H1 (cell line): Measurements from ENCODE around the gene RASSF4. TPM values are rescaled to one million over a fixed set of nuclear protein-coding genes. Genes with fewer than 3 reads are reported as not detected.

Experiments
- CTCF ChIA-PET: fragments of 300-600 bp; sonication (Branson Sonifier 250); formaldehyde crosslinking; loops from one replicate; lab custom pipeline; 2021; ENCODE audit not compliant: partially characterized antibody; lab: Charles Lee
- POLR2A ChIA-PET: fragments of 300-600 bp; sonication (Branson Sonifier 250); formaldehyde crosslinking; loops from one replicate; lab custom pipeline; 2021; ENCODE audit warnings: inconsistent platforms; ENCODE audit not compliant: partially characterized antibody; lab: Charles Lee
- DNase-seq, 2 experiments: peaks; one replicate each; pipeline versions ENCODE4 v3.0.0 to v3.0.0-alpha.2; 2010 to 2022; ENCODE audit warnings: low spot score in 2 of 2, low read depth in 1 of 2, mixed read lengths in 1 of 2
- FAIRE-seq: peaks from 2 replicates; lab custom pipeline; 2011; peaks lifted over from hg19 to GRCh38; lab: Jason Lieb, UNC
- H2AFZ ChIP-seq: 2 replicates; pipeline ENCODE4 v1.8.1; 2012; ENCODE audit warnings: low read length, inconsistent platforms
- H2AK5ac ChIP-seq: 2 replicates; pipeline ENCODE4 v1.6.1; 2013; ENCODE audit warnings: low read depth, low read length
- H2BK120ac ChIP-seq: replicated peaks from 2 replicates; pipeline ENCODE3; 2013; ENCODE audit warnings: low read depth, low read length, inconsistent platforms
- H2BK12ac ChIP-seq: 2 replicates; pipeline ENCODE4 v1.6.1; 2013; ENCODE audit warnings: low read depth, low read length
- H2BK15ac ChIP-seq: 2 replicates; pipeline ENCODE4 v1.6.1; 2013; ENCODE audit warnings: low read length
- H2BK20ac ChIP-seq: 2 replicates; pipeline ENCODE4 v1.6.1; 2013; ENCODE audit warnings: low read length
- H2BK5ac ChIP-seq: 2 replicates; pipeline ENCODE4 v1.6.1; 2013; ENCODE audit warnings: low read depth, low read length
- H3K14ac ChIP-seq: 2 replicates; pipeline ENCODE4 v1.6.1; 2013; ENCODE audit warnings: inconsistent platforms; ENCODE audit not compliant: insufficient read length
- H3K18ac ChIP-seq: 2 replicates; pipeline ENCODE4 v1.6.1; 2013; ENCODE audit warnings: low read length; ENCODE audit errors: extremely low read depth
- H3K23ac ChIP-seq: 2 replicates; pipeline ENCODE4 v1.6.1; 2013; ENCODE audit warnings: inconsistent platforms; ENCODE audit not compliant: insufficient read length
- H3K23me2 ChIP-seq: 2 replicates; pipeline ENCODE4 v1.6.1; 2013; ENCODE audit warnings: low read depth, low read length
- H3K27ac ChIP-seq: 2 replicates; pipeline ENCODE4 v1.6.1; 2011; ENCODE audit warnings: low read depth, low read length, inconsistent platforms
- H3K27me3 ChIP-seq, 4 experiments: replicated peaks in 1 of 4; 1 replicate in 1 of 4; 2 replicates in 3 of 4; pipeline versions ENCODE4 v1.6.1 to v1.8.1; 2011 to 2013; ENCODE audit warnings: low read length in 3 of 4, mild to moderate bottlenecking in 3 of 4, inconsistent platforms in 2 of 4, mixed read lengths in 2 of 4, moderate library complexity in 1 of 4; ENCODE audit not compliant: control insufficient read depth in 3 of 4, insufficient read depth in 3 of 4; ENCODE audit errors: extremely low read depth in 1 of 4
- H3K36me3 ChIP-seq, 4 experiments: 2 replicates each; pipeline versions ENCODE4 v1.6.1 to v1.8.1; 2011 to 2013; ENCODE audit warnings: mild to moderate bottlenecking in 4 of 4, low read length in 3 of 4, moderate library complexity in 2 of 4, control low read depth in 1 of 4, inconsistent platforms in 1 of 4; ENCODE audit not compliant: insufficient read depth in 4 of 4, control insufficient read depth in 2 of 4
- H3K4ac ChIP-seq: replicated peaks from 2 replicates; pipeline ENCODE3; 2013; ENCODE audit warnings: low read length, low read depth, mixed read lengths, inconsistent platforms; ENCODE audit not compliant: insufficient read length
- H3K4me1 ChIP-seq, 4 experiments: replicated peaks in 1 of 4; 1 replicate in 1 of 4; 2 replicates in 3 of 4; pipeline versions ENCODE4 v1.6.1 to v1.8.1; 2011 to 2013; ENCODE audit warnings: low read length in 3 of 4, inconsistent platforms in 2 of 4, mixed read lengths in 1 of 4; ENCODE audit not compliant: insufficient read depth in 4 of 4, control insufficient read depth in 3 of 4
- H3K4me2 ChIP-seq, 2 experiments: 2 replicates each; pipeline versions ENCODE4 v1.6.1 to v1.8.1; 2011 to 2013; ENCODE audit warnings: low read depth in 2 of 2, low read length in 2 of 2, control low read depth in 1 of 2, inconsistent platforms in 1 of 2, mild to moderate bottlenecking in 1 of 2; ENCODE audit not compliant: insufficient read depth in 1 of 2
- H3K4me3 ChIP-seq, 4 experiments: fragments of 200-600, 300-600 bp in 1 of 4; sonication (generic), shearing (Covaris generic), sonication (Bioruptor Twin) in 1 of 4; 2 replicates each; pipeline versions ENCODE4 v1.5.1 to v1.8.1; 2011 to 2016; ENCODE audit warnings: low read length in 4 of 4, low read depth in 3 of 4, control low read depth in 2 of 4, inconsistent platforms in 2 of 4, mild to moderate bottlenecking in 2 of 4, mixed read lengths in 1 of 4, moderate library complexity in 1 of 4; ENCODE audit not compliant: insufficient read depth in 2 of 4; ENCODE audit errors: extremely low read depth in 1 of 4
- H3K56ac ChIP-seq: replicated peaks from 2 replicates; pipeline ENCODE3; 2013; ENCODE audit warnings: low read depth, mild to moderate bottlenecking, mixed read lengths, low read length, inconsistent platforms; ENCODE audit not compliant: insufficient read length
- H3K79me1 ChIP-seq: 2 replicates; pipeline ENCODE4 v1.6.1; 2013; ENCODE audit warnings: low read depth, low read length, control low read depth
- H3K79me2 ChIP-seq, 2 experiments: 2 replicates each; pipeline versions ENCODE4 v1.6.1 to v1.8.1; 2012 to 2013; ENCODE audit warnings: low read length in 2 of 2, mild to moderate bottlenecking in 2 of 2, inconsistent platforms in 1 of 2; ENCODE audit not compliant: insufficient read depth in 2 of 2, control insufficient read depth in 1 of 2
- H3K9ac ChIP-seq, 4 experiments: replicated peaks in 1 of 4; 1 replicate in 1 of 4; 2 replicates in 3 of 4; pipeline versions ENCODE4 v1.6.1 to v1.8.1; 2011 to 2013; ENCODE audit warnings: low read depth in 3 of 4, low read length in 3 of 4, control low read depth in 2 of 4, mild to moderate bottlenecking in 2 of 4, moderate library complexity in 2 of 4, inconsistent platforms in 1 of 4; ENCODE audit errors: extremely low read depth in 1 of 4
- H3K9me3 ChIP-seq, 2 experiments: 2 replicates each; pipeline versions ENCODE4 v1.6.1 to v1.8.1; 2012 to 2013; ENCODE audit warnings: mild to moderate bottlenecking in 2 of 2, moderate library complexity in 2 of 2, control low read depth in 1 of 2, inconsistent platforms in 1 of 2, low read depth in 1 of 2, low read length in 1 of 2, mixed read lengths in 1 of 2; ENCODE audit not compliant: insufficient read depth in 2 of 2
- H4K20me1 ChIP-seq, 2 experiments: replicated peaks in 1 of 2; 2 replicates each; pipeline versions ENCODE3 to v1.8.1; 2011 to 2013; ENCODE audit warnings: inconsistent platforms in 2 of 2, low read length in 2 of 2, mild to moderate bottlenecking in 1 of 2; ENCODE audit not compliant: insufficient read depth in 2 of 2, control insufficient read depth in 1 of 2
- H4K5ac ChIP-seq: 2 replicates; pipeline ENCODE4 v1.6.1; 2013; ENCODE audit warnings: low read length, low read depth, mixed read lengths, inconsistent platforms; ENCODE audit not compliant: insufficient read length
- H4K8ac ChIP-seq: 2 replicates; pipeline ENCODE4 v1.8.0; 2013; ENCODE audit warnings: mild to moderate bottlenecking, moderate library complexity, low read length, inconsistent platforms; ENCODE audit not compliant: insufficient read depth; ENCODE audit errors: extremely low read depth
- H4K91ac ChIP-seq: replicated peaks from 2 replicates; pipeline ENCODE3; 2013; ENCODE audit warnings: low read length, mixed read lengths, inconsistent platforms; ENCODE audit not compliant: insufficient read length
- CHD2 ChIP-seq: IDR thresholded peaks from 2 replicates; pipeline ENCODE4 v1.6.1; 2012; ENCODE audit warnings: low read length, improper control_type of control experiment
- CTBP2 ChIP-seq: IDR thresholded peaks from 2 replicates; pipeline ENCODE4 v1.7.0; 2011; ENCODE audit warnings: borderline replicate concordance, mild to moderate bottlenecking, moderate library complexity, mixed read lengths, low read length; ENCODE audit not compliant: insufficient read depth, insufficient read length
- EP300 ChIP-seq, 2 experiments: IDR thresholded peaks; 1 replicate in 1 of 2; 2 replicates in 1 of 2; pipeline ENCODE4 v1.6.1; 2011 to 2012; ENCODE audit warnings: low read depth in 2 of 2, low read length in 2 of 2, mild to moderate bottlenecking in 2 of 2, borderline replicate concordance in 1 of 2, inconsistent platforms in 1 of 2, moderate library complexity in 1 of 2
- POLR2AphosphoS5 ChIP-seq: IDR thresholded peaks from 2 replicates; pipeline ENCODE4 v1.6.1; 2011; ENCODE audit warnings: low read depth, low read length
- RBBP5 ChIP-seq: IDR thresholded peaks from 2 replicates; pipeline ENCODE4 v1.7.1; 2012; ENCODE audit warnings: low read depth, mild to moderate bottlenecking, inconsistent platforms, low read length, moderate library complexity, borderline replicate concordance
- RFX5 ChIP-seq: IDR thresholded peaks from 2 replicates; pipeline ENCODE4 v1.6.1; 2011; ENCODE audit warnings: low read depth, low read length, improper control_type of control experiment, borderline replicate concordance
- SP1 ChIP-seq: IDR thresholded peaks from 2 replicates; pipeline ENCODE4 v1.6.1; 2011; ENCODE audit warnings: low read depth, low read length
- SRF ChIP-seq: IDR thresholded peaks from 2 replicates; pipeline ENCODE4 v1.6.1; 2011; ENCODE audit warnings: mild to moderate bottlenecking, low read depth, low read length, moderate library complexity
- TBP ChIP-seq: IDR thresholded peaks from 2 replicates; pipeline ENCODE4 v1.6.1; 2011; ENCODE audit warnings: low read depth, low read length, improper control_type of control experiment
- TCF12 ChIP-seq: IDR thresholded peaks from 2 replicates; pipeline ENCODE4 v1.6.1; 2011; ENCODE audit warnings: low read depth, mild to moderate bottlenecking, low read length
- ZNF274 ChIP-seq: IDR thresholded peaks from 2 replicates; pipeline ENCODE4 v1.7.0; 2012; ENCODE audit warnings: low read length, borderline replicate concordance; ENCODE audit errors: extremely low read depth
- WGBS, 2 experiments: shearing (Covaris generic) in 1 of 2; methylation state at CpG; one replicate each; pipeline versions ENCODE4 v1.1.6 to v1.1.7; 2013 to 2015; ENCODE audit warnings: low lambda C conversion rate in 2 of 2, mixed read lengths in 2 of 2, inconsistent platforms in 1 of 2, low coverage in 1 of 2, missing lambda C conversion rate in 1 of 2; ENCODE audit not compliant: insufficient replicate concordance in 2 of 2, insufficient coverage in 1 of 2, insufficient read length in 1 of 2; ENCODE audit errors: extremely low coverage in 1 of 2, missing lambda C conversion rate in 1 of 2; 5-methylcytosine and 5-hydroxymethylcytosine counted together
- polyA plus RNA-seq, 7 experiments: library from polyadenylated mRNA; depleted of rRNA in 3 of 7; stranded (reverse) in 5 of 7; unstranded in 2 of 7; fragments of >200 nt in 5 of 7; fragments of 200-250 nt in 2 of 7; gene quantifications; 1 replicate in 5 of 7; 2 replicates in 1 of 7; 4 replicates in 1 of 7; pipeline versions ENCODE4 v1.2.1 to v1.2.3, GENCODE V29; 2011 to 2013; ENCODE audit warnings: missing spikeins in 2 of 7, mixed read lengths in 2 of 7
- total RNA-seq: library from RNA; stranded (reverse); fragmentation: NEBNext Ultra II Directional; extraction: Animal tissue kit (Norgen Biotek cat#: 25700); gene quantifications from 2 replicates; pipeline ENCODE4 v1.2.1, GENCODE V29; 2021

RASSF4 gene
- total and polyA plus RNA-seq, 2 of the 8 experiments (the other 6 are each of a cell fraction or from before 2014, with no cell fraction given), result 14.3 to 14.5 TPM

- H4K5ac ChIP-seq, result no peak overlapping the region
- H3K18ac ChIP-seq, result no peak overlapping the region; the same call in 1 of the 2 replicates
- 75% methylated on average over 4 of the region's 4 CpGs; no CpG with 5 or more reads in 1 of the 2 experiments for WGBS, 2 experiments
- no peaks in the 10 kb centered on the region for H3K36me3 ChIP-seq
- no peak overlapping the region for H3K56ac ChIP-seq
- peaks cover 9% of the 10 kb centered on the region; the same call in 1 of the 2 replicates for H3K23me2 ChIP-seq
- H3K79me2 ChIP-seq, result no peaks in the 10 kb centered on the region
- POLR2A ChIA-PET, result interaction anchor here (0.8 to 3.3 kb wide), 12 partner anchors 9 to 45 kb away, joined by 3 to 23 read pairs (median 5); partner anchors contain the start of gene ZNF22
- H3K9ac ChIP-seq, result no peak overlapping the region
- H3K4me2 ChIP-seq, result peak overlapping the region; percentile 22 to 48; a peak in 3 of 4 replicates
- H2BK5ac ChIP-seq, result no peak overlapping the region
- no peak for FAIRE-seq
- H4K20me1 ChIP-seq, result no peaks in the 10 kb centered on the region
- no peaks in the 10 kb centered on the region for H3K27me3 ChIP-seq
- H3K14ac ChIP-seq, result no peak overlapping the region
- H3K9me3 ChIP-seq, result no peaks in the 10 kb centered on the region
- no peak overlapping the region for H2AK5ac ChIP-seq
- H2BK20ac ChIP-seq, result no peak overlapping the region
- peak overlapping the region; percentile 22 for H3K4ac ChIP-seq
- no peak overlapping the region for H2BK15ac ChIP-seq
- H2BK12ac ChIP-seq, result 0 out of 2 replicates have a peak overlapping the region, but pooled peaks have one; percentile 60
- H4K8ac ChIP-seq, result no peak overlapping the region
- H3K27ac ChIP-seq, result no peak overlapping the region
- no peak overlapping the region for H3K23ac ChIP-seq
- peak overlapping the region; percentile 19 for H4K91ac ChIP-seq
- H3K4me3 ChIP-seq, result peak overlapping the region in 2 of 4 experiments; percentile 8 to 49; a peak in 2 of 8 replicates
- no peak overlapping the region for H2BK120ac ChIP-seq
- TF ChIP-seq EP300 (IDR thresholded peaks at IDR 0.05; ENCODE audit: borderline replicate concordance in 1 of 2, low read depth in 2 of 2, low read length in 2 of 2), result no peak
- TF ChIP-seq POLR2AphosphoS5, result no peak
- no peak for TF ChIP-seq ZNF274
- no peak for TF ChIP-seq RBBP5
- TF ChIP-seq TCF12, result no peak
- TF ChIP-seq RFX5, result no peak
- TF ChIP-seq TBP, result no peak
- TF ChIP-seq CHD2, result no peak
- TF ChIP-seq SRF, result no peak
- no peak for TF ChIP-seq SP1
- no peak for TF ChIP-seq CTBP2
- H3K4me1 ChIP-seq, result peaks cover 26 to 56% (median 38%) of the 10 kb centered on the region in 4 experiments
- H3K79me1 ChIP-seq, result no peaks in the 10 kb centered on the region
- no peak for DNase-seq
- no peak overlapping the region for H2AFZ ChIP-seq
- CTCF ChIA-PET, result interaction anchor here (0.6 to 4.8 kb wide), 11 partner anchors 9 to 303 kb away, joined by 3 to 43 read pairs (median 4); partner anchors contain the start of gene RASSF4
Observed at GRCh38 chr10:44978213-44978569, 18.6 kb downstream of the RASSF4 start.
